Memory B cell (primary cell): ENCODE measurements around the gene BICD1.
"Not testable (repeated sequence)": the region's sequence is repeated elsewhere in the genome, so short reads cannot be mapped to it uniquely, and the experiment has no call there.

Experiments
- ATAC-seq: fragments of 150-1000 bp; cut with Tn5 transposase; 2 replicates; pipeline ENCODE4 v1.10.0; 2021; ENCODE audit warnings: low read depth, mild to moderate bottlenecking, moderate library complexity
- DNase-seq, 2 donors: peaks; one replicate each; pipeline ENCODE4 v3.0.0; 2022; ENCODE audit warnings: low spot score in 2 of 2
- H3K27ac Mint-ChIP-seq: one replicate; pipeline ENCODE4 v1.8.0; 2022; ENCODE audit warnings: mild to moderate bottlenecking, moderate library complexity, mixed read lengths
- H3K27me3 Mint-ChIP-seq: one replicate; pipeline ENCODE4 v1.8.0; 2022; ENCODE audit warnings: mixed read lengths
- H3K36me3 Mint-ChIP-seq: one replicate; pipeline ENCODE4 v1.8.0; 2022; ENCODE audit warnings: mild to moderate bottlenecking, mixed read lengths
- H3K4me1 Mint-ChIP-seq: one replicate; pipeline ENCODE4 v1.8.0; 2022; ENCODE audit warnings: mixed read lengths
- H3K4me3 Mint-ChIP-seq: one replicate; pipeline ENCODE4 v1.8.0; 2022; ENCODE audit warnings: mild to moderate bottlenecking, moderate library complexity, mixed read lengths
- H3K9me3 Mint-ChIP-seq: one replicate; pipeline ENCODE4 v1.8.0; 2022; ENCODE audit warnings: mixed read lengths

BICD1 gene

GRCh38 chr12:32205731-32206130, 99.1 kb downstream of the BICD1 start:
- Mint-ChIP-seq H3K4me1 (peaks cover 15% of the 10 kb centered on the region), H3K27me3 (no peaks in the 10 kb centered on the region), H3K9me3 (peaks cover 2% of the 10 kb centered on the region), H3K36me3 (peaks cover 16% of the 10 kb centered on the region), H3K4me3 (no peak overlapping the region), H3K27ac (no peak overlapping the region)
- DNase-seq (no peak), ATAC-seq (no peak)

GRCh38 chr12:32208355-32208754, 101.7 kb downstream of the BICD1 start:
- H3K9me3 Mint-ChIP-seq, result peaks cover 2% of the 10 kb centered on the region
- H3K4me1 Mint-ChIP-seq, result peaks cover 11% of the 10 kb centered on the region
- H3K27ac Mint-ChIP-seq, result peak overlapping the region; percentile 38
- peaks cover 10% of the 10 kb centered on the region for H3K36me3 Mint-ChIP-seq
- H3K27me3 Mint-ChIP-seq, result no peaks in the 10 kb centered on the region
- ATAC-seq, result no peak
- no peak for DNase-seq
- no peak overlapping the region for H3K4me3 Mint-ChIP-seq

- Mint-ChIP-seq H3K27ac (peak overlapping the region; percentile 38), H3K4me3 (no peak overlapping the region), H3K36me3 (peaks cover 5% of the 10 kb centered on the region), H3K9me3 (no peaks in the 10 kb centered on the region), H3K27me3 (no peaks in the 10 kb centered on the region), H3K4me1 (peaks cover 3% of the 10 kb centered on the region)
- DNase-seq, result no peak
- ATAC-seq, result no peak
Observed at GRCh38 chr12:32211066-32211899, 104.6 kb downstream of the BICD1 start.

- Mint-ChIP-seq H3K27me3 (no peaks in the 10 kb centered on the region), H3K4me1 (peaks cover 3% of the 10 kb centered on the region), H3K4me3 (no peak overlapping the region), H3K36me3 (peaks cover 8% of the 10 kb centered on the region), H3K27ac (no peak overlapping the region), H3K9me3 (no peaks in the 10 kb centered on the region)
- DNase-seq (no peak), ATAC-seq (no peak)
Observed at GRCh38 chr12:32211900-32212156, 105.2 kb downstream of the BICD1 start.

- DNase-seq (no peak), ATAC-seq (no peak)
- Mint-ChIP-seq H3K36me3 (peaks cover 20% of the 10 kb centered on the region), H3K27ac (peak overlapping the region; percentile 25), H3K27me3 (no peaks in the 10 kb centered on the region), H3K4me3 (no peak overlapping the region), H3K9me3 (no peaks in the 10 kb centered on the region), H3K4me1 (peaks cover 11% of the 10 kb centered on the region)
Observed at GRCh38 chr12:32214723-32215122, 108.1 kb downstream of the BICD1 start.

GRCh38 chr12:32217354-32218310, 111.0 kb downstream of the BICD1 start:
- no peak overlapping the region for H3K27ac Mint-ChIP-seq
- no peak overlapping the region for H3K4me3 Mint-ChIP-seq
- DNase-seq (no peak), ATAC-seq (no peak)
- peaks cover 20% of the 10 kb centered on the region for H3K36me3 Mint-ChIP-seq
- H3K9me3 Mint-ChIP-seq, result no peaks in the 10 kb centered on the region
- H3K4me1 Mint-ChIP-seq, result peaks cover 8% of the 10 kb centered on the region
- no peaks in the 10 kb centered on the region for H3K27me3 Mint-ChIP-seq

- peaks cover 2% of the 10 kb centered on the region for H3K4me1 Mint-ChIP-seq
- H3K36me3 Mint-ChIP-seq, result peaks cover 18% of the 10 kb centered on the region
Observed at GRCh38 chr12:32223941-32224340, 117.3 kb downstream of the BICD1 start.

GRCh38 chr12:32226768-32227167, 120.1 kb downstream of the BICD1 start:
- peaks cover 2% of the 10 kb centered on the region for H3K4me1 Mint-ChIP-seq
- H3K27me3 Mint-ChIP-seq, result no peaks in the 10 kb centered on the region
- peaks cover 16% of the 10 kb centered on the region for H3K36me3 Mint-ChIP-seq
- no peak overlapping the region for H3K4me3 Mint-ChIP-seq
- no peak overlapping the region for H3K27ac Mint-ChIP-seq
- H3K9me3 Mint-ChIP-seq, result no peaks in the 10 kb centered on the region
- DNase-seq, result no peak
- ATAC-seq, result no peak

More at GRCh38 chr12:32223941-32224340, 117.3 kb downstream of the BICD1 start:
- ATAC-seq (no peak), DNase-seq (no peak)
- no peak overlapping the region for H3K4me3 Mint-ChIP-seq
- H3K27me3 Mint-ChIP-seq, result no peaks in the 10 kb centered on the region
- no peaks in the 10 kb centered on the region for H3K9me3 Mint-ChIP-seq
- H3K27ac Mint-ChIP-seq, result no peak overlapping the region

- H3K4me1 Mint-ChIP-seq, result peaks cover 2% of the 10 kb centered on the region
- DNase-seq, result no peak
- no peak overlapping the region for H3K27ac Mint-ChIP-seq
- no peak for ATAC-seq
- H3K36me3 Mint-ChIP-seq, result peaks cover 3% of the 10 kb centered on the region
- H3K4me3 Mint-ChIP-seq, result no peak overlapping the region
- no peaks in the 10 kb centered on the region for H3K9me3 Mint-ChIP-seq
- no peaks in the 10 kb centered on the region for H3K27me3 Mint-ChIP-seq
Observed at GRCh38 chr12:32229971-32230612, 123.4 kb downstream of the BICD1 start.

GRCh38 chr12:32230613-32230993, 124.0 kb downstream of the BICD1 start:
- DNase-seq, result no peak
- no peaks in the 10 kb centered on the region for H3K27me3 Mint-ChIP-seq
- H3K27ac Mint-ChIP-seq, result no peak overlapping the region
- H3K9me3 Mint-ChIP-seq, result no peaks in the 10 kb centered on the region
- peaks cover 2% of the 10 kb centered on the region for H3K4me1 Mint-ChIP-seq
- H3K36me3 Mint-ChIP-seq, result peaks cover 3% of the 10 kb centered on the region
- H3K4me3 Mint-ChIP-seq, result no peak overlapping the region
- ATAC-seq, result peak; percentile 68

GRCh38 chr12:32231361-32231760, 124.7 kb downstream of the BICD1 start:
- H3K9me3 Mint-ChIP-seq, ATAC-seq, H3K4me1 Mint-ChIP-seq, H3K27me3 Mint-ChIP-seq, H3K36me3 Mint-ChIP-seq, H3K4me3 Mint-ChIP-seq, H3K27ac Mint-ChIP-seq, DNase-seq: not testable (repeated sequence)

- no peak overlapping the region for H3K4me3 Mint-ChIP-seq
- peaks cover 14% of the 10 kb centered on the region for H3K36me3 Mint-ChIP-seq
- H3K4me1 Mint-ChIP-seq, result no peaks in the 10 kb centered on the region
- H3K9me3 Mint-ChIP-seq, result peaks cover 1% of the 10 kb centered on the region
- no peak overlapping the region for H3K27ac Mint-ChIP-seq
- H3K27me3 Mint-ChIP-seq, result no peaks in the 10 kb centered on the region
- DNase-seq (no peak), ATAC-seq (no peak)
Observed at GRCh38 chr12:32233568-32233967, 126.9 kb downstream of the BICD1 start.

- peak overlapping the region; percentile 41 for H3K27ac Mint-ChIP-seq
- no peak for DNase-seq
Observed at GRCh38 chr12:32235251-32235650, 128.6 kb downstream of the BICD1 start.

GRCh38 chr12:32240162-32240561, 133.5 kb downstream of the BICD1 start:
- no peak for DNase-seq
- no peak for ATAC-seq
- Mint-ChIP-seq H3K36me3 (peaks cover 18% of the 10 kb centered on the region), H3K27ac (no peak overlapping the region), H3K4me1 (no peaks in the 10 kb centered on the region), H3K4me3 (no peak overlapping the region), H3K27me3 (no peaks in the 10 kb centered on the region), H3K9me3 (peaks cover 1% of the 10 kb centered on the region)

More at GRCh38 chr12:32235251-32235650, 128.6 kb downstream of the BICD1 start:
- no peak for ATAC-seq
- H3K9me3 Mint-ChIP-seq, result peaks cover 1% of the 10 kb centered on the region
- peaks cover 14% of the 10 kb centered on the region for H3K36me3 Mint-ChIP-seq
- no peak overlapping the region for H3K4me3 Mint-ChIP-seq
- H3K27me3 Mint-ChIP-seq, result no peaks in the 10 kb centered on the region
- H3K4me1 Mint-ChIP-seq, result no peaks in the 10 kb centered on the region
